Myometrial cell (primary cell): ENCODE results near the gene ZCCHC14. TPM values are rescaled to one million over a fixed set of nuclear protein-coding genes. Genes with fewer than 3 reads are reported as not detected.

Source experiments
- total RNA-seq: library from RNA; depleted of rRNA; stranded (reverse); fragments of >200 nt; gene quantifications from 2 replicates; pipeline ENCODE4 v1.2.3, GENCODE V29; 2015

ZCCHC14 gene
- 4.3 TPM in 2 replicates for total RNA-seq

GRCh38 chr16:87492721-87493607, at the start of gene ZCCHC14:
TSS of gene ZCCHC14 (minus strand) at chr16:87493024. CDS start at chr16:87492238, 786 bp downstream.

GRCh38 chr16:87391950-87392820, 100.6 kb downstream of the ZCCHC14 start, which contains the start of gene MAP1LC3B:
TSS of gene MAP1LC3B (plus strand) at chr16:87392336. CDS start at chr16:87392428, 92 bp downstream.

GRCh38 chr16:87383505-87384161, 109.2 kb downstream of the ZCCHC14 start, which contains the start of gene FBXO31:
TSS of gene FBXO31 (minus strand) at chr16:87383776. CDS start at chr16:87383744, 32 bp downstream.

Other genes starting within 250 kb of the ZCCHC14 start
- gene C16orf95, start 175.6 kb downstream of the ZCCHC14 start, total RNA-seq: 0.29 and 5.3 TPM in 2 replicates
- 13.6 and 20.8 TPM in 2 replicates for gene FBXO31, start 109.2 kb downstream of the ZCCHC14 start, total RNA-seq
- 34.3 and 37.0 TPM in 2 replicates for gene MAP1LC3B, start 100.7 kb downstream of the ZCCHC14 start, total RNA-seq
- not detected in 2 replicates for gene JPH3, start 109.5 kb upstream of the ZCCHC14 start, total RNA-seq